ENCODE measurements around the gene ABHD18. TPM values are rescaled to one million over a fixed set of nuclear protein-coding genes. Genes with fewer than 3 reads are reported as not detected.
"Not testable (repeated sequence)": the region's sequence is repeated elsewhere in the genome, so short reads cannot be mapped to it uniquely, and the experiment has no call there.

Gene ABHD18
- total and polyA plus RNA-seq, 7 donors = 2.4 to 15.2 (median 7.4) TPM

GRCh38 chr4:127985989-127986388 is 20.8 kb downstream of the ABHD18 start:
- intact Hi-C loops (cut with DNase I) = no loop called here
- no peaks in the 10 kb centered on the region for H3K27me3 ChIP-seq
- no peak for DNase-seq
- H3K4me3 ChIP-seq = no peak overlapping the region
- no peaks in the 10 kb centered on the region for H3K4me1 ChIP-seq
- H3K9me3 ChIP-seq = no peaks in the 10 kb centered on the region
- peaks cover 0 to 50% (median 2%) of the 10 kb centered on the region in 4 donors for H3K36me3 ChIP-seq
- WGBS, 2 donors = 93 to 100% methylated on average over 1 of the region's 1 CpG
- TF ChIP-seq CTCF (IDR thresholded peaks at IDR 0.05) (no peak), POLR2A (IDR thresholded peaks at IDR 0.05) (no peak), POLR2AphosphoS5 (IDR thresholded peaks at IDR 0.05) (no peak), EP300 (IDR thresholded peaks at IDR 0.05) (no peak)
- no peak overlapping the region for H3K27ac ChIP-seq

GRCh38 chr4:127988638-127989037 is 23.4 kb downstream of the ABHD18 start:
- intact Hi-C loops (cut with DNase I) = no loop called here
- no peak overlapping the region for H3K27ac ChIP-seq
- no peak for DNase-seq
- TF ChIP-seq EP300 (IDR thresholded peaks at IDR 0.05) = no peak
- TF ChIP-seq CTCF (IDR thresholded peaks at IDR 0.05) = no peak
- no peak for TF ChIP-seq POLR2A (IDR thresholded peaks at IDR 0.05)
- TF ChIP-seq POLR2AphosphoS5 (IDR thresholded peaks at IDR 0.05) = no peak
- H3K36me3 ChIP-seq = peaks cover 0 to 55% (median 3%) of the 10 kb centered on the region in 4 donors
- H3K4me3 ChIP-seq = no peak overlapping the region
- 92 to 95% methylated on average over 6 of the region's 6 CpGs for WGBS, 2 donors
- H3K4me1 ChIP-seq = no peaks in the 10 kb centered on the region
- no peaks in the 10 kb centered on the region for H3K27me3 ChIP-seq
- no peaks in the 10 kb centered on the region for H3K9me3 ChIP-seq

GRCh38 chr4:127993151-127993550 is 27.9 kb downstream of the ABHD18 start:
- intact Hi-C loops (cut with DNase I) = no loop called here

GRCh38 chr4:127995776-127996175 is 30.6 kb downstream of the ABHD18 start:
- Histone ChIP-seq H3K36me3 (peaks cover 0 to 21% (median 8%) of the 10 kb centered on the region in 4 donors), H3K9me3 (no peaks in the 10 kb centered on the region), H3K4me3 (no peak overlapping the region), H3K4me1 (no peaks in the 10 kb centered on the region), H3K27ac (no peak overlapping the region), H3K27me3 (no peaks in the 10 kb centered on the region)
- intact Hi-C loops (cut with DNase I) = no loop called here
- 60 to 90% methylated on average over 1 of the region's 1 CpG for WGBS, 2 donors
- TF ChIP-seq POLR2A (IDR thresholded peaks at IDR 0.05) (no peak), CTCF (IDR thresholded peaks at IDR 0.05) (no peak), EP300 (IDR thresholded peaks at IDR 0.05) (no peak), POLR2AphosphoS5 (IDR thresholded peaks at IDR 0.05) (no peak)
- DNase-seq = no peak

More at GRCh38 chr4:127993151-127993550, 27.9 kb downstream of the ABHD18 start:
- Histone ChIP-seq H3K4me3 (no peak overlapping the region), H3K27ac (no peak overlapping the region), H3K27me3 (no peaks in the 10 kb centered on the region), H3K4me1 (no peaks in the 10 kb centered on the region), H3K9me3 (no peaks in the 10 kb centered on the region), H3K36me3 (peaks cover 0 to 36% (median 10%) of the 10 kb centered on the region in 4 donors)
- TF ChIP-seq POLR2AphosphoS5 (IDR thresholded peaks at IDR 0.05) (no peak), POLR2A (IDR thresholded peaks at IDR 0.05) (no peak), EP300 (IDR thresholded peaks at IDR 0.05) (no peak), CTCF (IDR thresholded peaks at IDR 0.05) (no peak)
- 67 to 87% methylated on average over 2 of the region's 2 CpGs for WGBS, 2 donors
- DNase-seq = no peak

GRCh38 chr4:127996521-127996920 is 31.3 kb downstream of the ABHD18 start:
- intact Hi-C loops (cut with DNase I); H3K27ac ChIP-seq; DNase-seq; H3K4me3 ChIP-seq; H3K27me3 ChIP-seq; H3K9me3 ChIP-seq; H3K4me1 ChIP-seq: not testable (repeated sequence)
- 97 to 98% methylated on average over 6 of the region's 6 CpGs for WGBS, 2 donors
- H3K36me3 ChIP-seq = peaks cover 0 to 14% (median 7%) of the 10 kb centered on the region in 4 donors

All from sigmoid colon (tissue), 7 donors.